ENCODE results near the gene REX1BD.

DNA sequence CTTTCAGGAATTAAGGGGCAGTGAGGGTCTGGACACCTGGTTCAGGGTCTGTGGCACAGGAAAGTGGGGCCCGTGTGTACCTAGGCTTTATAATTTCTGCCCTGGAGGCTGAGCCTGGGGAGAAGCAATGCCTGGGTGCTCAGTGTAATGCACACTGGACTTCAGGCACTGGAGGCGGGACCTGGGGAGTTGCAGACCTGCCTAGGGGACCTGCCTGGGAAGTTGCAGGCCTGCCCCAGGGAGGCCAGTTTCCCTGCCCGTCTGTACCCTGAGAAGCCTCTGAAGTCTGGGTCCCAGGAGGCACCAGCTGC lies 21.6 kb downstream of the REX1BD start:
- TF ChIP-seq, protein P1, sequence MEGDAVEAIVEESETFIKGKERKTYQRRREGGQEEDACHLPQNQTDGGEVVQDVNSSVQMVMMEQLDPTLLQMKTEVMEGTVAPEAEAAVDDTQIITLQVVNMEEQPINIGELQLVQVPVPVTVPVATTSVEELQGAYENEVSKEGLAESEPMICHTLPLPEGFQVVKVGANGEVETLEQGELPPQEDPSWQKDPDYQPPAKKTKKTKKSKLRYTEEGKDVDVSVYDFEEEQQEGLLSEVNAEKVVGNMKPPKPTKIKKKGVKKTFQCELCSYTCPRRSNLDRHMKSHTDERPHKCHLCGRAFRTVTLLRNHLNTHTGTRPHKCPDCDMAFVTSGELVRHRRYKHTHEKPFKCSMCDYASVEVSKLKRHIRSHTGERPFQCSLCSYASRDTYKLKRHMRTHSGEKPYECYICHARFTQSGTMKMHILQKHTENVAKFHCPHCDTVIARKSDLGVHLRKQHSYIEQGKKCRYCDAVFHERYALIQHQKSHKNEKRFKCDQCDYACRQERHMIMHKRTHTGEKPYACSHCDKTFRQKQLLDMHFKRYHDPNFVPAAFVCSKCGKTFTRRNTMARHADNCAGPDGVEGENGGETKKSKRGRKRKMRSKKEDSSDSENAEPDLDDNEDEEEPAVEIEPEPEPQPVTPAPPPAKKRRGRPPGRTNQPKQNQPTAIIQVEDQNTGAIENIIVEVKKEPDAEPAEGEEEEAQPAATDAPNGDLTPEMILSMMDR (IDR thresholded peaks at IDR 0.05; ENCODE audit: low read depth, low read length, missing input control) = no peak
- no peak for TF ChIP-seq NR2F2 (IDR thresholded peaks at IDR 0.05)
- TF ChIP-seq, protein P2, sequence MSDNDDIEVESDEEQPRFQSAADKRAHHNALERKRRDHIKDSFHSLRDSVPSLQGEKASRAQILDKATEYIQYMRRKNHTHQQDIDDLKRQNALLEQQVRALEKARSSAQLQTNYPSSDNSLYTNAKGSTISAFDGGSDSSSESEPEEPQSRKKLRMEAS (IDR thresholded peaks at IDR 0.05) = no peak
- no peak for TF ChIP-seq RAD21 (IDR thresholded peaks at IDR 0.05)
- TF ChIP-seq, protein P3, sequence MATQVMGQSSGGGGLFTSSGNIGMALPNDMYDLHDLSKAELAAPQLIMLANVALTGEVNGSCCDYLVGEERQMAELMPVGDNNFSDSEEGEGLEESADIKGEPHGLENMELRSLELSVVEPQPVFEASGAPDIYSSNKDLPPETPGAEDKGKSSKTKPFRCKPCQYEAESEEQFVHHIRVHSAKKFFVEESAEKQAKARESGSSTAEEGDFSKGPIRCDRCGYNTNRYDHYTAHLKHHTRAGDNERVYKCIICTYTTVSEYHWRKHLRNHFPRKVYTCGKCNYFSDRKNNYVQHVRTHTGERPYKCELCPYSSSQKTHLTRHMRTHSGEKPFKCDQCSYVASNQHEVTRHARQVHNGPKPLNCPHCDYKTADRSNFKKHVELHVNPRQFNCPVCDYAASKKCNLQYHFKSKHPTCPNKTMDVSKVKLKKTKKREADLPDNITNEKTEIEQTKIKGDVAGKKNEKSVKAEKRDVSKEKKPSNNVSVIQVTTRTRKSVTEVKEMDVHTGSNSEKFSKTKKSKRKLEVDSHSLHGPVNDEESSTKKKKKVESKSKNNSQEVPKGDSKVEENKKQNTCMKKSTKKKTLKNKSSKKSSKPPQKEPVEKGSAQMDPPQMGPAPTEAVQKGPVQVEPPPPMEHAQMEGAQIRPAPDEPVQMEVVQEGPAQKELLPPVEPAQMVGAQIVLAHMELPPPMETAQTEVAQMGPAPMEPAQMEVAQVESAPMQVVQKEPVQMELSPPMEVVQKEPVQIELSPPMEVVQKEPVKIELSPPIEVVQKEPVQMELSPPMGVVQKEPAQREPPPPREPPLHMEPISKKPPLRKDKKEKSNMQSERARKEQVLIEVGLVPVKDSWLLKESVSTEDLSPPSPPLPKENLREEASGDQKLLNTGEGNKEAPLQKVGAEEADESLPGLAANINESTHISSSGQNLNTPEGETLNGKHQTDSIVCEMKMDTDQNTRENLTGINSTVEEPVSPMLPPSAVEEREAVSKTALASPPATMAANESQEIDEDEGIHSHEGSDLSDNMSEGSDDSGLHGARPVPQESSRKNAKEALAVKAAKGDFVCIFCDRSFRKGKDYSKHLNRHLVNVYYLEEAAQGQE (IDR thresholded peaks at IDR 0.05) = no peak
- TF ChIP-seq EGR1 (IDR thresholded peaks at IDR 0.05; ENCODE audit: low read depth in 2 of 2) = no peak
- no peak for TF ChIP-seq SP1 (IDR thresholded peaks at IDR 0.05)
- TF ChIP-seq YY1 (IDR thresholded peaks at IDR 0.05) = no peak
- no peak for TF ChIP-seq TAF1 (conservative IDR thresholded peaks at IDR 0.05)
- TF ChIP-seq FOXA1 (IDR thresholded peaks at IDR 0.05) = no peak

Data from liver (tissue), 3 donors.